ENCODE results near the gene CCDC102B.
"Not testable (repeated sequence)": the region's sequence is repeated elsewhere in the genome, so short reads cannot be mapped to it uniquely, and the experiment has no call there.

CCDC102B gene

DNA sequence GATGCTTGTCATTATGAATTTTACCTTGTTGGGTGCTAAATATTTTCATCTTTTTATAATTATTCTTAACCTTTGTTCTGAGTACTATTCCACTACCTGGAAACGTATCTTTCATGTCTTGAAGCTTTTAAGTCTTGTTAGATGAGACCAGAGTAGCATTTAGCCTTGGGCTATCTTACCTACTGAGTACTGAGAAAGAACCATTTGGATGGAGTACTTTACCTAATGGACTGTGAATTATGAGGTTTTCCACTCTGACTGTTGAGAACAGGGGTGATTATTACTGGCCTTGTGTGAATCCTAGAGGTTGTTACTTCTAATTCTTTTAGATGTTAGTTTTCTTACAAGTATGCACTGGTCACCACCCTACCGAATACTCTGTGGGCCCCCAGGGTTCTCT, 63.5 kb downstream of the CCDC102B start:
- Histone ChIP-seq H3K4me3 (ENCODE audit: low read length) (no peak overlapping the region), H3K9me3 (ENCODE audit: insufficient read depth, low read depth, low read length) (no peaks in the 10 kb centered on the region), H3K4me1 (ENCODE audit: insufficient read depth, low read length) (no peaks in the 10 kb centered on the region), H3K27ac (ENCODE audit: low read length) (no peak overlapping the region), H3K9ac (ENCODE audit: low read depth, low read length) (no peak overlapping the region), H3K27me3 (ENCODE audit: insufficient read depth, low read length) (no peaks in the 10 kb centered on the region), H3K36me3 (ENCODE audit: insufficient read depth, low read depth, low read length) (no peaks in the 10 kb centered on the region)

GRCh38 chr18:68865021-68865420, 67.1 kb downstream of the CCDC102B start:
- no peaks in the 10 kb centered on the region for H3K36me3 ChIP-seq (ENCODE audit: insufficient read depth, low read depth, low read length)
- H3K9me3 ChIP-seq (ENCODE audit: insufficient read depth, low read depth, low read length) = no peaks in the 10 kb centered on the region
- no peaks in the 10 kb centered on the region for H3K4me1 ChIP-seq (ENCODE audit: insufficient read depth, low read length)
- H3K27me3 ChIP-seq (ENCODE audit: insufficient read depth, low read length) = no peaks in the 10 kb centered on the region
- H3K27ac ChIP-seq (ENCODE audit: low read length) = no peak overlapping the region
- no peak overlapping the region for H3K9ac ChIP-seq (ENCODE audit: low read depth, low read length)
- no peak overlapping the region for H3K4me3 ChIP-seq (ENCODE audit: low read length)

GRCh38 chr18:68865503-68865902, 67.6 kb downstream of the CCDC102B start:
- Histone ChIP-seq H3K27me3 (ENCODE audit: insufficient read depth, low read length) (no peaks in the 10 kb centered on the region), H3K36me3 (ENCODE audit: insufficient read depth, low read depth, low read length) (no peaks in the 10 kb centered on the region)

GRCh38 chr18:68873003-68873402, 75.1 kb downstream of the CCDC102B start:
- Histone ChIP-seq H3K4me3 (ENCODE audit: low read length) (no peak overlapping the region), H3K4me1 (ENCODE audit: insufficient read depth, low read length) (no peaks in the 10 kb centered on the region), H3K36me3 (ENCODE audit: insufficient read depth, low read depth, low read length) (no peaks in the 10 kb centered on the region), H3K9ac (ENCODE audit: low read depth, low read length) (no peak overlapping the region), H3K9me3 (ENCODE audit: insufficient read depth, low read depth, low read length) (no peaks in the 10 kb centered on the region), H3K27ac (ENCODE audit: low read length) (no peak overlapping the region), H3K27me3 (ENCODE audit: insufficient read depth, low read length) (no peaks in the 10 kb centered on the region)

More at GRCh38 chr18:68865503-68865902, 67.6 kb downstream of the CCDC102B start:
- no peak overlapping the region for H3K9ac ChIP-seq (ENCODE audit: low read depth, low read length)
- no peak overlapping the region for H3K4me3 ChIP-seq (ENCODE audit: low read length)
- H3K4me1 ChIP-seq (ENCODE audit: insufficient read depth, low read length) = no peaks in the 10 kb centered on the region
- no peak overlapping the region for H3K27ac ChIP-seq (ENCODE audit: low read length)
- no peaks in the 10 kb centered on the region for H3K9me3 ChIP-seq (ENCODE audit: insufficient read depth, low read depth, low read length)

GRCh38 chr18:68874361-68874760, 76.5 kb downstream of the CCDC102B start:
- no peak overlapping the region for H3K4me3 ChIP-seq (ENCODE audit: low read length)
- H3K4me1 ChIP-seq (ENCODE audit: insufficient read depth, low read length) = no peaks in the 10 kb centered on the region
- H3K27ac ChIP-seq (ENCODE audit: low read length) = no peak overlapping the region
- no peak overlapping the region for H3K9ac ChIP-seq (ENCODE audit: low read depth, low read length)
- no peaks in the 10 kb centered on the region for H3K27me3 ChIP-seq (ENCODE audit: insufficient read depth, low read length)
- H3K9me3 ChIP-seq (ENCODE audit: insufficient read depth, low read depth, low read length) = no peaks in the 10 kb centered on the region
- H3K36me3 ChIP-seq (ENCODE audit: insufficient read depth, low read depth, low read length) = no peaks in the 10 kb centered on the region

- not testable (repeated sequence) for H3K27ac ChIP-seq (ENCODE audit: low read length); H3K27me3 ChIP-seq (ENCODE audit: insufficient read depth, low read length); H3K9ac ChIP-seq (ENCODE audit: low read depth, low read length); H3K4me1 ChIP-seq (ENCODE audit: insufficient read depth, low read length); H3K4me3 ChIP-seq (ENCODE audit: low read length); H3K36me3 ChIP-seq (ENCODE audit: insufficient read depth, low read depth, low read length); H3K9me3 ChIP-seq (ENCODE audit: insufficient read depth, low read depth, low read length)
Observed at GRCh38 chr18:68879947-68880346, 82.1 kb downstream of the CCDC102B start.

DNA sequence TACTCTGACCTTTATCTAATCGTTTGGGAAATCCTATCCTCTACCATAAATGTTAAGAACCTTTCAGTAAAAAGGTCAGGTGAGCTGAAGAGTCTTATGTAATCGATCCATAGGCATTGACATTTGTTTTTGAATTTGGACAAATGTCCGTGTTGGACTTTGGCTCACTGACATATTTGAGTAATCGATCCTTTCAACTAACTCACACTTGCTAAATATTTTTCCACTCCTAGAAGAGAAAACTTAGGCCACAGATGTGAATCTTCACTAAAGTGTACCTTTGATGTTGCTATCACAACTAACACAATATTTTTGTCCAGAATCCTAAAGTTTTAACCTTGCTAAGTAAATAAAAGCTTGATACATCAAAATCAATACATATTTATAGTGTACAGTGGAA, 89.5 kb downstream of the CCDC102B start:
- no peaks in the 10 kb centered on the region for H3K36me3 ChIP-seq (ENCODE audit: insufficient read depth, low read depth, low read length)
- H3K9me3 ChIP-seq (ENCODE audit: insufficient read depth, low read depth, low read length) = no peaks in the 10 kb centered on the region
- H3K9ac ChIP-seq (ENCODE audit: low read depth, low read length) = no peak overlapping the region

GRCh38 chr18:68893354-68893753, 95.5 kb downstream of the CCDC102B start:
- no peaks in the 10 kb centered on the region for H3K36me3 ChIP-seq (ENCODE audit: insufficient read depth, low read depth, low read length)
- H3K9me3 ChIP-seq (ENCODE audit: insufficient read depth, low read depth, low read length) = no peaks in the 10 kb centered on the region
- H3K4me3 ChIP-seq (ENCODE audit: low read length) = no peak overlapping the region
- H3K9ac ChIP-seq (ENCODE audit: low read depth, low read length) = no peak overlapping the region
- H3K4me1 ChIP-seq (ENCODE audit: insufficient read depth, low read length) = no peaks in the 10 kb centered on the region
- no peak overlapping the region for H3K27ac ChIP-seq (ENCODE audit: low read length)
- H3K27me3 ChIP-seq (ENCODE audit: insufficient read depth, low read length) = no peaks in the 10 kb centered on the region

More for the DNA sequence above, 89.5 kb downstream of the CCDC102B start:
- Histone ChIP-seq H3K4me3 (ENCODE audit: low read length) (no peak overlapping the region), H3K4me1 (ENCODE audit: insufficient read depth, low read length) (no peaks in the 10 kb centered on the region), H3K27ac (ENCODE audit: low read length) (no peak overlapping the region), H3K27me3 (ENCODE audit: insufficient read depth, low read length) (no peaks in the 10 kb centered on the region)

GRCh38 chr18:68897286-68897685, 99.4 kb downstream of the CCDC102B start:
- Histone ChIP-seq H3K9me3 (ENCODE audit: insufficient read depth, low read depth, low read length) (no peaks in the 10 kb centered on the region), H3K4me1 (ENCODE audit: insufficient read depth, low read length) (no peaks in the 10 kb centered on the region), H3K9ac (ENCODE audit: low read depth, low read length) (no peak overlapping the region), H3K27ac (ENCODE audit: low read length) (no peak overlapping the region), H3K27me3 (ENCODE audit: insufficient read depth, low read length) (no peaks in the 10 kb centered on the region), H3K36me3 (ENCODE audit: insufficient read depth, low read depth, low read length) (no peaks in the 10 kb centered on the region), H3K4me3 (ENCODE audit: low read length) (no peak overlapping the region)

DNA sequence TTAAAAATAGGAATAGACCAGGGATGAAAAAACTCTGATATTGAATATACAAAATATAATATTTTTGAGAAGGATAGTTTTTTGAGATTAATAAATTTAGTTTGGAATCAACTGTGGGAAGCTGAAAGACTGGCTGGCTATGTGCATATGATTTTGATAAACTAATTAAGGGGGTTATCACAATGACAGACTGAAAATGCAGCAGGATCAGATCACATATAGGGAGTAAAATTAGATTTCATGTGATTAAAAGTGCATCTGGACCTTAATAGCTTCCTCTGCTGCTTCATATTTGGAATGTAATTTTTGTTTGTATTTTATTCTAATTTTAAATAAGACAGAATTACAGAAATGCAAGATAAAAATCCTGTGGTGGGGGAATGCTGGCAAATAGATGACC, 111.7 kb downstream of the CCDC102B start:
- Histone ChIP-seq H3K4me3 (ENCODE audit: low read length) (no peak overlapping the region), H3K9ac (ENCODE audit: low read depth, low read length) (no peak overlapping the region), H3K27ac (ENCODE audit: low read length) (no peak overlapping the region), H3K27me3 (ENCODE audit: insufficient read depth, low read length) (no peaks in the 10 kb centered on the region), H3K4me1 (ENCODE audit: insufficient read depth, low read length) (no peaks in the 10 kb centered on the region), H3K9me3 (ENCODE audit: insufficient read depth, low read depth, low read length) (no peaks in the 10 kb centered on the region), H3K36me3 (ENCODE audit: insufficient read depth, low read depth, low read length) (no peaks in the 10 kb centered on the region)

DNA sequence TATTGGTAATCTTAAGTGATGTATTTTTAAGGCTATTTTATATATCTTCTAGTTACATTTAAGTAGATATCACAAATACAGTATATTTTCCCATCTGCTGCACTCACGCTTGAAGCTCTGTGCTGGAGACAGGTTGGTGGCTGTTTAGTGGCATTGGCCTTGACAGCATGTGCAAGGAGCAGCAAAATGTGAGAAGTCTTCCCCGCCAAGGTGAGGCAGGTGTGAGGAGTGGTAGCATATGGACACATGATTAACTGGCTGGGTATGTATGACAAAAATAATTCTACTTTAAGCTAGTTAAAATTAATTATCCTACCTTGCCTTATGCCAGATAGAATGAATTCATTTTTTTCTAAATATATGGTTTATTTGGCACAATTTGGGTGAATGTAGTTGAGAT, 117.2 kb downstream of the CCDC102B start:
- Histone ChIP-seq H3K9ac (ENCODE audit: low read depth, low read length) (no peak overlapping the region), H3K36me3 (ENCODE audit: insufficient read depth, low read depth, low read length) (no peaks in the 10 kb centered on the region), H3K4me3 (ENCODE audit: low read length) (no peak overlapping the region), H3K27me3 (ENCODE audit: insufficient read depth, low read length) (no peaks in the 10 kb centered on the region), H3K27ac (ENCODE audit: low read length) (no peak overlapping the region), H3K4me1 (ENCODE audit: insufficient read depth, low read length) (no peaks in the 10 kb centered on the region), H3K9me3 (ENCODE audit: insufficient read depth, low read depth, low read length) (no peaks in the 10 kb centered on the region)

DNA sequence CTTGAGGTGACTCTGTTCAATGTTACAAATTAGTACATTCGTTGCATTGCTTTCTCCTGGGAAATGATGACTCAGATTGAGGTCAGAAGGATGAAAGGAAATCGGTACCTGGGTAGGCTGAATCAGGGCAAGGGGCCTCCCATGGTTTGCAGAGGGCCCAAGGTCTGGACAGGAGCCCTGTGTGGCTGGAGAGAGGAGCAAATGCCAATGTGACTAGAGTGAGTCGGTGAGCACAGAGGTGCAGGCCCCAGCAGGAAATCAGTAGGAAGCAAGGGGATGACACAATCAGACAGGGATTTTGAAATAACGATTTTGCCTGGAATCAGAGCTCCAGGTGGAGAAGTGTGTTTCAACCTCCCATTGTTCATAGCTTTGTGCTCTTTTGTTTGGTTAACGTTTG, 118.9 kb downstream of the CCDC102B start:
- no peaks in the 10 kb centered on the region for H3K36me3 ChIP-seq (ENCODE audit: insufficient read depth, low read depth, low read length)
- H3K9ac ChIP-seq (ENCODE audit: low read depth, low read length) = no peak overlapping the region
- no peak overlapping the region for H3K4me3 ChIP-seq (ENCODE audit: low read length)
- no peaks in the 10 kb centered on the region for H3K27me3 ChIP-seq (ENCODE audit: insufficient read depth, low read length)
- no peaks in the 10 kb centered on the region for H3K9me3 ChIP-seq (ENCODE audit: insufficient read depth, low read depth, low read length)
- H3K27ac ChIP-seq (ENCODE audit: low read length) = no peak overlapping the region
- no peaks in the 10 kb centered on the region for H3K4me1 ChIP-seq (ENCODE audit: insufficient read depth, low read length)

DNA sequence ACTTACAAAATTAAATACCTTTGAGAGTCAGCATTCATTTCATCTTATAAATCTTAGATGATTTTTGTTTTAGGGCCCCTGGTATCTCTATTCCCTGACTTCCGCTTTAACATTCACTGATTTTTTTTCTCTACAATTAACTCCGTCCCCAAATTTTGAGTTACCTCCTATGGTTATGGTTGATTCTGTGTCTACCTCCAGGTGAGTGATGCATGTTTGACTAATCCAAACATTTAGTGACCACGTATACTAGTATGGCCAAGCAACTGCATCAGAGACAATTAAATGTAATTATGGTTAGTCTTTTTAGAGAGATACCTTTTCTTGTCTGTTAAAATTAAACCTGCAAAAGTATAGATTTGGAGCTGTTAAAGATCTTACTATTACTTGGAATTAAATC, 120.3 kb downstream of the CCDC102B start:
- no peaks in the 10 kb centered on the region for H3K27me3 ChIP-seq (ENCODE audit: insufficient read depth, low read length)
- no peak overlapping the region for H3K27ac ChIP-seq (ENCODE audit: low read length)
- no peak overlapping the region for H3K4me3 ChIP-seq (ENCODE audit: low read length)
- no peaks in the 10 kb centered on the region for H3K4me1 ChIP-seq (ENCODE audit: insufficient read depth, low read length)
- H3K9me3 ChIP-seq (ENCODE audit: insufficient read depth, low read depth, low read length) = no peaks in the 10 kb centered on the region
- no peak overlapping the region for H3K9ac ChIP-seq (ENCODE audit: low read depth, low read length)
- H3K36me3 ChIP-seq (ENCODE audit: insufficient read depth, low read depth, low read length) = no peaks in the 10 kb centered on the region

Measured in iPS-20b (cell line).